Loucy (cell line): ENCODE data around the gene AKAP13.

ENCODE experiments used
- CTCF ChIP-seq: fragments of 200-600 bp; sonication (generic); conservative IDR thresholded peaks from 2 replicates; pipeline ENCODE4 v1.5.1; 2014; ENCODE audit warnings: mild to moderate bottlenecking, antibody characterized with exemption, low read length
- EZH2phosphoT487 ChIP-seq: fragments of 200-600 bp; IDR thresholded peaks from 2 replicates; pipeline ENCODE4 v1.6.1; 2018; ENCODE audit warnings: antibody characterized with exemption, mild to moderate bottlenecking, moderate library complexity, borderline replicate concordance

- TF ChIP-seq CTCF (no peak), EZH2phosphoT487 (no peak)
Observed at GRCh38 chr15:85440451-85440850, 60.0 kb downstream of the AKAP13 start.
